ENCODE data around the gene CFAP53. TPM values are rescaled to one million over a fixed set of nuclear protein-coding genes. Genes with fewer than 3 reads are reported as not detected.
A peak's percentile ranks its signal among the peaks of the same experiment; 100 is the strongest.

The CFAP53 gene
- total and polyA plus RNA-seq, 2 of the 13 experiments (the other 11 are each of a cell fraction or from before 2014, with no cell fraction given) = 0.05 to 0.07 TPM

- Histone ChIP-seq H3K36me3 (replicated peaks in 1 of 2; ENCODE audit: control insufficient read depth in 1 of 2, insufficient read depth in 2 of 2, low read length in 2 of 2) (no peaks in the 10 kb centered on the region), H3K27ac (ENCODE audit: extremely low read length, insufficient read depth, low read length) (no peak overlapping the region), H2AFZ (ENCODE audit: low read length) (no peak overlapping the region), H3K9me3 (ENCODE audit: low read length) (no peaks in the 10 kb centered on the region), H3K4me2 (ENCODE audit: low read depth, low read length) (no peak overlapping the region), H3K79me2 (ENCODE audit: insufficient read depth, low read length) (peaks cover 13% of the 10 kb centered on the region), H3K4me3 (replicated peaks in 1 of 3; ENCODE audit: insufficient read depth in 1 of 3, low read depth in 2 of 3, low read length in 3 of 3) (no peak overlapping the region), H4K20me1 (ENCODE audit: insufficient read depth, low read length) (no peaks in the 10 kb centered on the region; the same call in 1 of the 2 replicates), H3K4me1 (ENCODE audit: insufficient read depth, low read length) (peaks cover 35% of the 10 kb centered on the region), H3K9ac (ENCODE audit: insufficient read depth, low read depth, low read length) (no peak overlapping the region), H3K27me3 (ENCODE audit: control insufficient read depth in 1 of 2, insufficient read depth in 2 of 2, low read length in 2 of 2) (no peaks in the 10 kb centered on the region)
- FAIRE-seq (no peak), ATAC-seq (no peak), DNase-seq (ENCODE audit: low spot score) (no peak)
- no TSS peak for BruUV-seq (replicated peaks)
- in situ Hi-C loops (cut with HindIII; ENCODE audit: extremely low pct_ligation_motif_present, low pct_unique_long_range_greater_than_20kb) = no loop called here
- TF ChIP-seq ZNF460 (CRISPR knock-in tag; IDR thresholded peaks at IDR 0.05; ENCODE audit: borderline replicate concordance) (no peak), ZNF709 (CRISPR knock-in tag; IDR thresholded peaks at IDR 0.05) (no peak), HIVEP1 (CRISPR knock-in tag; IDR thresholded peaks at IDR 0.05) (no peak), ZNF546 (CRISPR knock-in tag; conservative IDR thresholded peaks at IDR 0.05) (no peak), ZNF180 (CRISPR knock-in tag; IDR thresholded peaks at IDR 0.05; ENCODE audit: borderline replicate concordance, low read depth) (no peak)
- ChIA-PET CTCF (ENCODE audit: low intra/inter-chr PET ratio, low total read pairs) (no interaction called here), POLR2A (no interaction called here)
- 100% methylated on average over 1 of the region's 1 CpG for WGBS (ENCODE audit: low lambda C conversion rate)
- intact Hi-C loops (cut with micrococcal nuclease; ENCODE audit: unreplicated experiment) = no loop called here
These were observed 79.9 kb downstream of the CFAP53 start for GRCh38 chr18:50186385-50186784.

GRCh38 chr18:50183556-50183955, 82.7 kb downstream of the CFAP53 start:
- intact Hi-C loops (cut with micrococcal nuclease; ENCODE audit: unreplicated experiment) = loop anchor here (5.0 kb wide), 1 partner anchor 56 kb away; no protein-coding TSS in a partner anchor
- DNase-seq (ENCODE audit: low spot score) = peak; percentile 25
- CTCF ChIA-PET (ENCODE audit: low intra/inter-chr PET ratio, low total read pairs) = no interaction called here
- no peak overlapping the region for H3K4me3 ChIP-seq (replicated peaks in 1 of 3; ENCODE audit: insufficient read depth in 1 of 3, low read depth in 2 of 3, low read length in 3 of 3)
- in situ Hi-C loops (cut with HindIII; ENCODE audit: extremely low pct_ligation_motif_present, low pct_unique_long_range_greater_than_20kb) = no loop called here
- no peaks in the 10 kb centered on the region for H3K9me3 ChIP-seq (ENCODE audit: low read length)
- no peaks in the 10 kb centered on the region; the same call in 1 of the 2 replicates for H4K20me1 ChIP-seq (ENCODE audit: insufficient read depth, low read length)
- H2AFZ ChIP-seq (ENCODE audit: low read length) = no peak overlapping the region
- no peaks in the 10 kb centered on the region for H3K36me3 ChIP-seq (replicated peaks in 1 of 2; ENCODE audit: control insufficient read depth in 1 of 2, insufficient read depth in 2 of 2, low read length in 2 of 2)
- no TSS peak for BruUV-seq (replicated peaks)
- H3K79me2 ChIP-seq (ENCODE audit: insufficient read depth, low read length) = peaks cover 10% of the 10 kb centered on the region
- no peaks in the 10 kb centered on the region for H3K27me3 ChIP-seq (ENCODE audit: control insufficient read depth in 1 of 2, insufficient read depth in 2 of 2, low read length in 2 of 2)
- peaks cover 22% of the 10 kb centered on the region for H3K4me1 ChIP-seq (ENCODE audit: insufficient read depth, low read length)
- no peak for FAIRE-seq
- no peak overlapping the region for H3K4me2 ChIP-seq (ENCODE audit: low read depth, low read length)
- H3K27ac ChIP-seq (ENCODE audit: extremely low read length, insufficient read depth, low read length) = no peak overlapping the region
- ATAC-seq = no peak
- WGBS (ENCODE audit: low lambda C conversion rate) = 93% methylated on average over 5 of the region's 5 CpGs
- H3K9ac ChIP-seq (ENCODE audit: insufficient read depth, low read depth, low read length) = no peak overlapping the region
- POLR2A ChIA-PET = interaction anchor here (0.6 kb wide), 1 partner anchor 54 kb away, joined by 3 read pairs; no protein-coding TSS in a partner anchor
- TF ChIP-seq ETV6 (CRISPR knock-in tag; conservative IDR thresholded peaks at IDR 0.05) (no peak), SMYD3 (CRISPR knock-in tag; IDR thresholded peaks at IDR 0.05) (no peak), ZFP82 (CRISPR knock-in tag; IDR thresholded peaks at IDR 0.05; ENCODE audit: borderline replicate concordance) (no peak), ELF1 (CRISPR knock-in tag; IDR thresholded peaks at IDR 0.05) (no peak), RNF219 (CRISPR knock-in tag; IDR thresholded peaks at IDR 0.05) (no peak), PLRG1 (conservative IDR thresholded peaks at IDR 0.05) (no peak)
